ENCODE measurements around the gene KRTAP5-8. TPM values are rescaled to one million over a fixed set of nuclear protein-coding genes. Genes with fewer than 3 reads are reported as not detected.

The KRTAP5-8 gene
- total RNA-seq, 1 experiment from 2014 or later, result not detected

DNA sequence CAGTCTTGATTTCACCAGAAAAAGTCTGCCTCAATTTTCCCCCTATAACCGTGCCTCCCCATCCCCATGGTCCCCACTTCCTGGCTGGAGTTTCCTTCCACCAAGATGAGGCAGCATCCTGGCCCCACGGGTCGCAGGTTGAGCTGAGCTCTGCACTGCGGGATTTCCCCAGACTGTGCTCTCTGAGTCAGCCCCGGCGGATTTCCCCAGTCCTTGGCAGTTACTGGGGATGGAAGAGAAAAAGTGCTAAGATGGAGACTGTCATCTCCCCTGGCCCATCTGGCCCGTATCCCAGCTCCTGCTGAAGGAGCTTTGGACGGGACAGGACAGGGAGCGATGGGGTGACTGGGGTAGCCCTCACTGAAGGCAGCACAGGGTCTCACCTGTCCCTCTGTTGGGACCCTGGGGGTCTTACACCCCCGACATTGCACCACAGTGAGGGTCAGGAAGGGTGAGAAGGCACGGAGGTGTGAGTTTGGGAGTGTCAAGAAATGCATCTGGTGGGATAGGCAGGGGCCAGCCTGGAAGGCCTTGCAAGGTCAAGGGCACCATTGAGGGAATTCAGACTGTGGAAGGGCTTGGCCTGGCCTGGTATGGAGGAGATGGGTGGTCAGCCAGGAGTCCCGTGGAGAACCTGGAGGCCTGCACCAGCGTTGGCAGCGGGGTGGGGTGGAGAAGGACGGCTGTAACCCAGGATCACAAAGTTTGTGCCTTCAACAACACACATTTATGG lies 48.3 kb upstream of the KRTAP5-8 start:
- Histone ChIP-seq H2AFZ (ENCODE audit: low read depth, low read length, poor library complexity, severe bottlenecking) (no peak overlapping the region), H3K4me1 (ENCODE audit: control insufficient read depth in 1 of 2, insufficient read depth in 2 of 2, low read length in 2 of 2) (peaks cover 0 to 5% of the 10 kb centered on the region in 2 experiments; a peak in 1 of 4 replicates), H3K9me2 (ENCODE audit: insufficient read depth) (no peaks in the 10 kb centered on the region), H3K4me2 (ENCODE audit: low read length) (no peak overlapping the region), H3K36me3 (ENCODE audit: control insufficient read depth in 1 of 2, insufficient read depth in 2 of 2, low read length in 2 of 2) (peaks cover 0 to 7% of the 10 kb centered on the region in 2 experiments; a peak in 2 of 4 replicates), H3K79me2 (ENCODE audit: insufficient read depth, low read length) (no peaks in the 10 kb centered on the region), H3K27me3 (ENCODE audit: insufficient read depth, low read length) (no peaks in the 10 kb centered on the region), H3K27ac (ENCODE audit: low read depth, low read length) (no peak overlapping the region), H3K4me3 (replicated peaks in 1 of 2; ENCODE audit: low read depth in 1 of 2, low read length in 2 of 2) (no peak overlapping the region), H4K20me1 (ENCODE audit: insufficient read depth) (no peaks in the 10 kb centered on the region), H3K9me3 (ENCODE audit: control insufficient read depth in 1 of 2, insufficient read depth in 1 of 2, low read depth in 1 of 2, low read length in 2 of 2) (no peaks in the 10 kb centered on the region), H3K9ac (ENCODE audit: low read length) (no peak overlapping the region)
- RAD21 ChIA-PET (ENCODE audit: low non-redundant PET in 1 of 2, low total read pairs in 2 of 2, uncharacterized antibody in 2 of 2, unreplicated experiment in 2 of 2), result no interaction called here
- intact Hi-C loops (cut with micrococcal nuclease), result no loop called here
- BruUV-seq (replicated peaks), result no TSS peak
- TF ChIP-seq EZH2 (IDR thresholded peaks at IDR 0.05) (no peak), FOSL1 (IDR thresholded peaks at IDR 0.05; ENCODE audit: low read depth) (no peak), ELF1 (IDR thresholded peaks at IDR 0.05; ENCODE audit: borderline replicate concordance, low read depth) (no peak), JUND (IDR thresholded peaks at IDR 0.05) (no peak), RAD21 (IDR thresholded peaks at IDR 0.05; ENCODE audit: low read depth) (no peak), ZNF274 (IDR thresholded peaks at IDR 0.05; ENCODE audit: low read depth, low read length) (no peak), POLR2AphosphoS5 (IDR thresholded peaks at IDR 0.05; ENCODE audit: low read depth, low read length) (no peak), POLR2A (IDR thresholded peaks at IDR 0.05; ENCODE audit: borderline replicate concordance, extremely low read depth, insufficient read depth, insufficient read length) (no peak), SIN3A (IDR thresholded peaks at IDR 0.05; ENCODE audit: low read depth) (no peak), ZBTB33 (IDR thresholded peaks at IDR 0.05; ENCODE audit: extremely low read depth, insufficient replicate concordance, low read length) (no peak), SP1 (IDR thresholded peaks at IDR 0.05; ENCODE audit: low read depth) (no peak)
- TF ChIP-seq, protein P1, sequence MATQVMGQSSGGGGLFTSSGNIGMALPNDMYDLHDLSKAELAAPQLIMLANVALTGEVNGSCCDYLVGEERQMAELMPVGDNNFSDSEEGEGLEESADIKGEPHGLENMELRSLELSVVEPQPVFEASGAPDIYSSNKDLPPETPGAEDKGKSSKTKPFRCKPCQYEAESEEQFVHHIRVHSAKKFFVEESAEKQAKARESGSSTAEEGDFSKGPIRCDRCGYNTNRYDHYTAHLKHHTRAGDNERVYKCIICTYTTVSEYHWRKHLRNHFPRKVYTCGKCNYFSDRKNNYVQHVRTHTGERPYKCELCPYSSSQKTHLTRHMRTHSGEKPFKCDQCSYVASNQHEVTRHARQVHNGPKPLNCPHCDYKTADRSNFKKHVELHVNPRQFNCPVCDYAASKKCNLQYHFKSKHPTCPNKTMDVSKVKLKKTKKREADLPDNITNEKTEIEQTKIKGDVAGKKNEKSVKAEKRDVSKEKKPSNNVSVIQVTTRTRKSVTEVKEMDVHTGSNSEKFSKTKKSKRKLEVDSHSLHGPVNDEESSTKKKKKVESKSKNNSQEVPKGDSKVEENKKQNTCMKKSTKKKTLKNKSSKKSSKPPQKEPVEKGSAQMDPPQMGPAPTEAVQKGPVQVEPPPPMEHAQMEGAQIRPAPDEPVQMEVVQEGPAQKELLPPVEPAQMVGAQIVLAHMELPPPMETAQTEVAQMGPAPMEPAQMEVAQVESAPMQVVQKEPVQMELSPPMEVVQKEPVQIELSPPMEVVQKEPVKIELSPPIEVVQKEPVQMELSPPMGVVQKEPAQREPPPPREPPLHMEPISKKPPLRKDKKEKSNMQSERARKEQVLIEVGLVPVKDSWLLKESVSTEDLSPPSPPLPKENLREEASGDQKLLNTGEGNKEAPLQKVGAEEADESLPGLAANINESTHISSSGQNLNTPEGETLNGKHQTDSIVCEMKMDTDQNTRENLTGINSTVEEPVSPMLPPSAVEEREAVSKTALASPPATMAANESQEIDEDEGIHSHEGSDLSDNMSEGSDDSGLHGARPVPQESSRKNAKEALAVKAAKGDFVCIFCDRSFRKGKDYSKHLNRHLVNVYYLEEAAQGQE (IDR thresholded peaks at IDR 0.05; ENCODE audit: low read depth), result no peak
- TF ChIP-seq, protein P2, sequence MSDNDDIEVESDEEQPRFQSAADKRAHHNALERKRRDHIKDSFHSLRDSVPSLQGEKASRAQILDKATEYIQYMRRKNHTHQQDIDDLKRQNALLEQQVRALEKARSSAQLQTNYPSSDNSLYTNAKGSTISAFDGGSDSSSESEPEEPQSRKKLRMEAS (IDR thresholded peaks at IDR 0.05), result no peak
- DNase-seq (ENCODE audit: low read depth, low spot score), result no peak
- POLR2A ChIA-PET, result no interaction called here
- CTCF ChIA-PET, result no interaction called here
- ATAC-seq, result no peak

Measured in HCT116 (cell line).